Umbilical cord (tissue), 2 donors: ENCODE results near the gene SMARCD2. TPM values are rescaled to one million over a fixed set of nuclear protein-coding genes. Genes with fewer than 3 reads are reported as not detected.
"Not testable (repeated sequence)": the region's sequence is repeated elsewhere in the genome, so short reads cannot be mapped to it uniquely, and the experiment has no call there.

ENCODE experiments used
- DNase-seq: peaks from one replicate; pipeline ENCODE4 v3.0.0-alpha.2; 2015; ENCODE audit warnings: low spot score
- total RNA-seq: library from RNA; depleted of rRNA; stranded (reverse); fragments of >200 nt; gene quantifications from one replicate; pipeline ENCODE4 v1.2.3, GENCODE V29; 2014; ENCODE audit warnings: low replicate concordance; ENCODE audit not compliant: insufficient read depth

SMARCD2 gene
- total RNA-seq, 1 donor from 2014 or later: 103 TPM

- DNase-seq: no peak
Measured at GRCh38 chr17:63809970-63810369, 32.5 kb downstream of the SMARCD2 start.

DNA sequence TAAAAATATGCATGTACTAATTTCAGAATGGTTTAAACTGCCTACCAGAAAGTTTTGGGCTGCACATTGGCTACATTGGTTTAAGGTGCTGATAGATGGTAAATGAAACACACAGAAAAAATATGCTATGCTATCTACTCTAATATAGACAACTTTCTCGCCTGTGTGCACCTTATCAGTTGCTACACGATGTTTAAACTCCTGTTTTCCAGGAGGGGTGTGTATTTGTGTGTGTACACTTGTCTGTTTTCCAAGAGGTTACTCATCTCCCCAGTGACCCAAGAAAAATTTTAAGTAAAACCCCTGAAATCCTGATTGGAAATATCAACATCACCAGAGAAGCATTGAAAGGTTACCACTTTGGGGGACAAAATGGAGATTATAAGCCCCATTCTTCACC is 36.9 kb downstream of the SMARCD2 start:
- DNase-seq: no peak

DNA sequence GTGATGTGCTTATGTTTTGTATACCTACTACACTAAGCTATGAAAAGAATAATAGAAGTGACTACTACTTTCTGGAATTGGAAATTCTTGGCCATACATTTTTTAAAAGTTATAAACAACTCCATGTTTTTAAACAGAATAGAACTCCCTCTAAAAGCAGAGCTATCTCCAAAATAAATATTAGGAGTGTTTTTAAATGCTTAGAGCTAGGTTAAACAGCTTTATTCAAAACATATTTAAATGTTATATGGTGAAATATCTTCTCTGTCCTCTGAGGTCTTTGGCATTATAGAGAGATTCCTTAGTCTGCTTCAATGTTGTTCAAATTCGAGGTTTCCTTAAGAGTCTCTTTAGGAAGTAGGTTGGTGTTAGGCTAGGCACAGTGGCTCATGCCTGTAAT is 38.2 kb downstream of the SMARCD2 start:
- DNase-seq: no peak

DNA sequence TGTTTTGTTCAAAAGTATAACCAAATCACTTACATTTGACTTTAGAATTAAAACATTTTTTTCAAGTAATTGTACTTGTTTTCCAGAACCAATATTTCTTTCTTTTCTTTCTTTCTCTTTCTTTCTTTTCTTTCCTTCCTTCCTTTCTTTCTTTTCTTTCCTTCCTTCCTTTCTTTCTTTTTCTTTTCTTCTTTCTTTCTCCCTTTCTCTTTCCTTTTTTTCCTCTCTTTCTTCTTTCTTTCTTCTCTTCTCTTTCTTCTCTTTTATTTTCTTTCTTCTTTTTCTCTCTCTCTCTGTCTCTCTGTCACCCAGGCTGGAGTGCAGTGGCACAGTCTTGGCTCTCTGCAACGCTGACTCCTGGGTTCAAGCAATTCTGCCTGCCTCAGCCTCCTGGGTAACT is 41.7 kb downstream of the SMARCD2 start:
- no peak for DNase-seq

- DNase-seq: no peak
Measured at GRCh38 chr17:63798572-63799106, 43.8 kb downstream of the SMARCD2 start.

DNA sequence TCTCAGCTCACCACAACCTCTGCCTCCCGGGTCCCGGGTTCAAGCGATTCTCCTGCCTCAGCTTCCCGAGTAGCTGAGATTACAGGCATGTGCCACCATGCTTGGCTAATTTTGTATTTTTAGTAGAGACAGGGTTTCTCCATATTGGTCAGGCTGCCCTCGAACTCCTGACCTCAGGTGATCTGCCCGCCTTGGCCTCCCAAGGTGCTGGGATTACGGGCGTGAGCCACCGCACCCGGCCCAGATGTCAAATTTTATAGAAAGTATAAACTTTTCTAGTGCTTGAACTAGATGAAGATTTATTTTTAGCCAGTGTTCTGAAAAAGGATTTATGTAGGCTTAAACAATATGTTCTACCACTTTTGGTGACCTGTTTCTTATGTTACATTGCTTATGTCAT is 46.1 kb downstream of the SMARCD2 start:
- DNase-seq: not testable (repeated sequence)

GRCh38 chr17:63792055-63792729 is 50.3 kb downstream of the SMARCD2 start:
- no peak for DNase-seq

- DNase-seq: no peak
Measured at GRCh38 chr17:63790057-63790456, 52.4 kb downstream of the SMARCD2 start.

GRCh38 chr17:63786971-63787711 is 55.3 kb downstream of the SMARCD2 start:
- DNase-seq: no peak

- no peak for DNase-seq
Measured at GRCh38 chr17:63786117-63786516, 56.4 kb downstream of the SMARCD2 start.

GRCh38 chr17:63785556-63785955 is 56.9 kb downstream of the SMARCD2 start:
- no peak for DNase-seq

DNA sequence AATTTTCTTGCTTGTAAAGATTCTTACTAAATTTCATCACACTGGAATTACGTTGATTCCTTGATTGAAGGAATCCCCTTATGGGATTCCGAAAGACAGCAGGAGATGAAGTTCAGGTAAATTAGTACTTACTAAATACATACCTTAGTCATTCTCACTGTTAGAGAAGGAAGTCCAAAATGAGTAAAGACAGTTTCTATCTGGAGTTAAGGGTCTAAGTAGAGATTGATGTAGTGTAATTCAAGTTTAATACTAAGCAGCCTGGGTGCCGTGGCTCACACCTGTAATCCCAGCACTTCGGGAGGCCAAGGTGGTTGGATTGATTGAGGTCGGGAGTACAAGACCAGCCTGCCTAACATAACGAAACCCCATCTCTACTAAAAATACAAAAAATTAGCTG is 59.0 kb downstream of the SMARCD2 start:
- no peak for DNase-seq

Other genes starting within 250 kb of the SMARCD2 start
- gene TACO1, start 241.8 kb downstream of the SMARCD2 start, total RNA-seq: 9.4 TPM
- 33.7 TPM for gene MAP3K3, start 220.3 kb downstream of the SMARCD2 start, total RNA-seq
- gene LIMD2, start 142.6 kb downstream of the SMARCD2 start, total RNA-seq: 3.6 TPM
- 10.6 TPM for gene STRADA, start 100.9 kb downstream of the SMARCD2 start, total RNA-seq
- 58.5 TPM for gene CCDC47, start 69.1 kb downstream of the SMARCD2 start, total RNA-seq
- gene DDX42, start 68.5 kb downstream of the SMARCD2 start, total RNA-seq: 79.2 TPM
- gene PSMC5, start 15.3 kb downstream of the SMARCD2 start, total RNA-seq: 42.1 TPM
- gene FTSJ3, start 15.0 kb downstream of the SMARCD2 start, total RNA-seq: 45.5 TPM
- gene CSH2, start 31.0 kb upstream of the SMARCD2 start, total RNA-seq: 4.3 TPM
- gene GH2, start 39.3 kb upstream of the SMARCD2 start, total RNA-seq: 4.1 TPM
- gene CSH1, start 53.9 kb upstream of the SMARCD2 start, total RNA-seq: 0.72 TPM
- 5.5 TPM for gene CSHL1, start 68.6 kb upstream of the SMARCD2 start, total RNA-seq
- gene GH1, start 76.2 kb upstream of the SMARCD2 start, total RNA-seq: not detected
- not detected for gene CD79B, start 89.6 kb upstream of the SMARCD2 start, total RNA-seq
- gene SCN4A, start 130.2 kb upstream of the SMARCD2 start, total RNA-seq: under 0.01 TPM
- not detected for gene PRR29, start 155.7 kb upstream of the SMARCD2 start, total RNA-seq
- gene ICAM2, start 177.9 kb upstream of the SMARCD2 start, total RNA-seq: 7.2 TPM